Left ventricle myocardium inferior (tissue), 1 donor: ENCODE measurements around the gene MTCH1. TPM values are rescaled to one million over a fixed set of nuclear protein-coding genes. Genes with fewer than 3 reads are reported as not detected.

Source experiments
- DNase-seq: peaks from one replicate; pipeline ENCODE4 v3.0.0-alpha.2; 2020
- H3K27ac ChIP-seq: fragments of 200-600 bp; replicated peaks from 2 replicates; pipeline ENCODE4 v1.8.0; 2021
- H3K27me3 ChIP-seq: fragments of 200-600 bp; 2 replicates; pipeline ENCODE4 v1.8.0; 2021; ENCODE audit warnings: low read depth
- H3K36me3 ChIP-seq: fragments of 200-600 bp; 2 replicates; pipeline ENCODE4 v1.8.0; 2021
- H3K4me1 ChIP-seq: fragments of 200-600 bp; 2 replicates; pipeline ENCODE4 v1.8.0; 2021
- H3K4me3 ChIP-seq: fragments of 200-600 bp; 2 replicates; pipeline ENCODE4 v1.8.0; 2021; ENCODE audit warnings: mild to moderate bottlenecking, moderate library complexity
- H3K9me3 ChIP-seq: fragments of 200-600 bp; replicated peaks from 2 replicates; pipeline ENCODE4 v1.8.0; 2021
- intact Hi-C: fragments of 100-400 bp; cut with micrococcal nuclease; formaldehyde crosslinking; loops from one replicate; pipeline ENCODE4 v1.11.0; 2022
- total RNA-seq: library from RNA; stranded (reverse); fragmentation: NEBNext Ultra II Directional; extraction: Animal tissue kit (Norgen Biotek cat#: 25700); gene quantifications from one replicate; pipeline ENCODE4 v1.2.1, GENCODE V29; 2021
- TF ChIP-seq, protein P1 (sequence below): fragments of 200-600 bp; IDR thresholded peaks from 2 replicates; pipeline ENCODE4 v1.8.0; 2021; ENCODE audit warnings: antibody characterized with exemption, mild to moderate bottlenecking, borderline replicate concordance
- donor health status: DM: no; HTN: yes; CAD: no; lungs with severe emphysema.

The MTCH1 gene
- total RNA-seq, 1 donor from 2014 or later = 162 TPM

DNA sequence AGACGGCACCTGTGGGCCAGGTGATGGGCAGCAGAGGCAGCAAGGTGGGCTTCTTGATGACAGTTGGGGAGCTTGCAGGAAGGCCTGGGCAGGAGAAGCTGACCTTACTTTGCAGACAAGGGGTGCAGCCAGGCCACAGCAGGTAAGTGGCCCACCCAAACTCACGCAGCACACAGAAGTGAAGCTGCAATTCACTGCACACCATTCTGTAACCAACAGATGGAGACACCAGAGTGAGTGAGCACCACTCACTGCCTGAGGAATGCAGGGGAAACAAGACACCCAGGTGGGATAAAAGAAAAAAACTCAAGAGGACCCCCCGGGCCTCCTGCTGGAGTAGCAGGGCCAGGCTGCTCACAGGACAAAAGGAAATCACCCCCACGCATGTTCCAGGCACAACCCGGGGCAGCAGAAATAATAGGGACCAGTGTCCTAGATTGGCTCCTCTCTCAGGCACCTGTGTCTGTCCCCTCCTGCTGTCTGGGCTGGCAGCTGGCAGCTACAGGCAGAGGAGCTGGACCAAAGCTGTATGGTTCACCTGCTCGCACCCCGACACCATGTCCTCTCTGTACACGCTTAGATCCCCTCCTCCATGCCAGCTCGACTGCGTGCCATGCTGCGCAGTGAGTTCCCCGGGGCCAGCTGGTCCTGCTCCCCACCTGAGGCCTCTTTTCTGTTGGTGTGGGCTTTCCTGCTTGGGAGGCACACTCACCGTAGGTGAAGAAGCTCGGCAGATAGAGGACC, 4.9 kb downstream of the MTCH1 start:
- H3K4me1 ChIP-seq = peaks cover 98% of the 10 kb centered on the region
- peak overlapping the region; percentile 85 for H3K27ac ChIP-seq
- DNase-seq = no peak
- H3K27me3 ChIP-seq = no peaks in the 10 kb centered on the region
- intact Hi-C loops = no loop called here
- no peaks in the 10 kb centered on the region for H3K9me3 ChIP-seq
- TF ChIP-seq, protein P1, sequence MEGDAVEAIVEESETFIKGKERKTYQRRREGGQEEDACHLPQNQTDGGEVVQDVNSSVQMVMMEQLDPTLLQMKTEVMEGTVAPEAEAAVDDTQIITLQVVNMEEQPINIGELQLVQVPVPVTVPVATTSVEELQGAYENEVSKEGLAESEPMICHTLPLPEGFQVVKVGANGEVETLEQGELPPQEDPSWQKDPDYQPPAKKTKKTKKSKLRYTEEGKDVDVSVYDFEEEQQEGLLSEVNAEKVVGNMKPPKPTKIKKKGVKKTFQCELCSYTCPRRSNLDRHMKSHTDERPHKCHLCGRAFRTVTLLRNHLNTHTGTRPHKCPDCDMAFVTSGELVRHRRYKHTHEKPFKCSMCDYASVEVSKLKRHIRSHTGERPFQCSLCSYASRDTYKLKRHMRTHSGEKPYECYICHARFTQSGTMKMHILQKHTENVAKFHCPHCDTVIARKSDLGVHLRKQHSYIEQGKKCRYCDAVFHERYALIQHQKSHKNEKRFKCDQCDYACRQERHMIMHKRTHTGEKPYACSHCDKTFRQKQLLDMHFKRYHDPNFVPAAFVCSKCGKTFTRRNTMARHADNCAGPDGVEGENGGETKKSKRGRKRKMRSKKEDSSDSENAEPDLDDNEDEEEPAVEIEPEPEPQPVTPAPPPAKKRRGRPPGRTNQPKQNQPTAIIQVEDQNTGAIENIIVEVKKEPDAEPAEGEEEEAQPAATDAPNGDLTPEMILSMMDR = peak; percentile 33
- no peak overlapping the region for H3K4me3 ChIP-seq
- peaks cover 32% of the 10 kb centered on the region for H3K36me3 ChIP-seq

DNA sequence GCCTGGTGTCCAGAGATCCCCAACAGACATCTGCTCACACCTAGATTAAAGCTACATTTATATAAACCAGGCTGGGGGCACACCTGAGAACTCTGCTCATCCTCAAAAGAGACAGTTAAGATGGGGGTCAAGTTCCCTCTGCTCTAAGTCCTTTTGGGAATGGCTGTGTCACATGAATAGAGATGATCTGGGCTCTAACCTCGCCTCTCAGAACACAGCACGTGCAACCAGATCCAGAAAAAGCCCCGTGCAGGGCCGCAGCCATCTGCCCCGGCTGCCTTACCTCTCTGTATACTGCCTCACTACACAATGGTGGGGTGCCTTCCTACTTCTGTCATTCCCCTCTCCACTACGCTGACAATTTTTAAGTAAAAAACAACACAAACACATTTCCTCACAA, 5.9 kb downstream of the MTCH1 start:
- Histone ChIP-seq H3K4me1 (peaks cover 100% of the 10 kb centered on the region), H3K36me3 (peaks cover 41% of the 10 kb centered on the region), H3K27ac (peak overlapping the region; percentile 85), H3K27me3 (no peaks in the 10 kb centered on the region), H3K9me3 (no peaks in the 10 kb centered on the region), H3K4me3 (no peak overlapping the region)
- intact Hi-C loops = no loop called here
- no peak for DNase-seq
- TF ChIP-seq, protein P1 = no peak

DNA sequence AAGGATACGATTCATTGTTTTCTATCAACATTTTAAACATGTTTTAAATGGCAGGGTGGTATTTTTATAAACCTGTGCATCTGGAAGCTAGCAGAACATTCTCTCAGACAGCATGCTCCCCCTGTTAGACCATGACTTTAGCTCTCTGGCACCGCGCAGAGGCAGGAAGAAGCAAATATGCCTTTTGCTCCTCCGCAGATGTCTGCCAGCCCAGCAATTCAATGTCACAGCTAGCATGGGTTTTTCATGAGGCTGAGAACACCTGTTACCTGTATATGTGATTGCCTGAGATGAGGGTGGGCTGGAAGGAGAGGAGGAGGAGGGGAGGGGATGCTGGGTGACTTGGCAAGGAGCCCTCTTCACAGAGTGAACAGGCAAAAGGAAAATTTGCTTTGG, 6.7 kb downstream of the MTCH1 start:
- no peak overlapping the region for H3K4me3 ChIP-seq
- DNase-seq = no peak
- intact Hi-C loops = loop anchor here (10.0 kb wide), 1 partner anchor 85 kb away; no protein-coding TSS in a partner anchor
- peak overlapping the region; percentile 85 for H3K27ac ChIP-seq
- H3K27me3 ChIP-seq = no peaks in the 10 kb centered on the region
- TF ChIP-seq, protein P1 = peak; percentile 68
- peaks cover 49% of the 10 kb centered on the region for H3K36me3 ChIP-seq
- H3K9me3 ChIP-seq = no peaks in the 10 kb centered on the region
- H3K4me1 ChIP-seq = peaks cover 100% of the 10 kb centered on the region

DNA sequence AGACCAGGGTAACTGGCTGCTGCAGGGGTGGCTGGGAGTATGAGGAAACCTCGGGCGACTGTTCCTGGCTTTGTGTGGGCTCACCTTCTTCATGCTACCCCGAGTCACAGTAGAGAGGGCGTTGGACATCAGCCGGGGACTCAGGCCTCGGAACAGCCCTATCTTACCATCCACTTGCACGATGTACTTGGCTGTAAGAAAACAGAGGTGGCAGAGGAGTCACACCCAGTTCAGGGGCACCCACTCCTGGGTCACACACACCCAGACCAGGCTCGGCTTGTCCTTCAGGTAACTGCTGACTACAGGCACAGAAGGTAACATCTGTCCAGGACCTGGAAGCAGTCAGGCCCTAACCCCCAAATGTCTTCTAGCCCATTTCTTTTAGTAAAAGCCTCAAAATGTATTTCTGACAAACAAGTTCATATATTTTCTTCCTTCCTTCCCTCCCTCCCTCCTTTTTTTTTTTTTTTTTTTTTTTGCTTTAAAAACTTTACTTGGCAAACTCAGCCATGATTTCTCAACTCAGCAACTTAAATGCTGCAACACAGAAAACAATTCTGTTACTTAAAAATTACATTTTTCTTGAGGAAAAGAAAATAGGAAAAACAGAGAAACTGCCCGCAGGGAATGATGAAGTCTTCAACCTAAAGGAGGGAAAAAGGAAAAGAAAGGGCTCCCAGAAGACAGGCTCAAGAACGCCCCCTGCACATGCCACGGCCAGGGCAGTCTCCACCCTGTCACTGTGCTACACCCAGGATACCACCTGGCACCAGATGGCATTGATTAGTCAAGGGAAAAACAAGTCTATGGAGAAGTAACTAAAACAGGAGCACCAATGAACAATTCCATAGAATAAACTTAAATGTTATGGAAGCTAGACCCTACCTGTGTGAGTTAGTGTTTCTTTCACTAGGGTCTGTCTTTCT, 7.3 kb downstream of the MTCH1 start:
- intact Hi-C loops = loop anchor here (10.0 kb wide), 1 partner anchor 84 kb away; no protein-coding TSS in a partner anchor
- Histone ChIP-seq H3K27me3 (no peaks in the 10 kb centered on the region), H3K4me1 (peaks cover 100% of the 10 kb centered on the region), H3K9me3 (no peaks in the 10 kb centered on the region), H3K4me3 (no peak overlapping the region), H3K36me3 (peaks cover 55% of the 10 kb centered on the region), H3K27ac (peak overlapping the region; percentile 85)
- no peak for DNase-seq
- TF ChIP-seq, protein P1 = no peak

DNA sequence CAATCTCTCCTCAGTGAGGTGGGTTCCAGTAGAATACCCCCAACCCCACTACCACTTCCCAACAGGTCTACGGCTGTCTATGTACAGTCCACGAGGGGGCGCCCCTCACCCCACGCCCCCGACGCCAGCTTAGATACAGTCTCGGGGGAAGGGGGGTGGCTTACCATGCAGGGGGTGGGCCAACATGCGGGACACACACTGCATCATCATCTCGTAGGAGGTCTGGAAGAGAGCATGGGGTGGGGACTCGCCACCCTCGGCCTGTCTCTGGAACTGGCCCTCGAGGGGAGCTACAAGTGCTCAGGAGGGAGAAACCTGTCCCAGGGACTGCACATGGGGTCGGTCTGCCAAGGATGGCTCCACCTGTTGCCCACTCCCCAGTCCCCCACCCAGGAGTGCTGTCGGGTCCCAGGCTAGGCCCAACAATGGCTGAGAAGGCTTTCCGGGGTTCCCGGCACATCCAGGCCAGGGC, 8.5 kb downstream of the MTCH1 start:
- H3K9me3 ChIP-seq = no peaks in the 10 kb centered on the region
- intact Hi-C loops = loop anchor here (10.0 kb wide), 1 partner anchor 83 kb away; no protein-coding TSS in a partner anchor
- no peaks in the 10 kb centered on the region for H3K27me3 ChIP-seq
- DNase-seq = no peak
- peaks cover 67% of the 10 kb centered on the region for H3K36me3 ChIP-seq
- H3K4me3 ChIP-seq = no peak overlapping the region
- peaks cover 100% of the 10 kb centered on the region for H3K4me1 ChIP-seq
- H3K27ac ChIP-seq = peak overlapping the region; percentile 85
- TF ChIP-seq, protein P1 = peak; percentile 51
